Muscle layer of duodenum (tissue), 2 donors: ENCODE data around the gene LENEP.
A peak's percentile ranks its signal among the peaks of the same experiment; 100 is the strongest.

ENCODE experiments used
- H3K27ac ChIP-seq: one replicate; pipeline ENCODE4 v1.7.0; 2013; ENCODE audit warnings: mild to moderate bottlenecking, low read length
- H3K27me3 ChIP-seq: one replicate; pipeline ENCODE4 v1.7.0; 2013; ENCODE audit warnings: low read depth, mild to moderate bottlenecking, control low read depth, low read length
- H3K36me3 ChIP-seq, 2 donors: one replicate each; pipeline ENCODE4 v1.7.0; 2013; ENCODE audit warnings: low read length in 2 of 2, control low read depth in 1 of 2, mild to moderate bottlenecking in 1 of 2; ENCODE audit not compliant: insufficient read depth in 2 of 2, control insufficient read depth in 1 of 2
- H3K4me1 ChIP-seq, 2 donors: one replicate each; pipeline ENCODE4 v1.7.0; 2013; ENCODE audit warnings: low read length in 2 of 2, mild to moderate bottlenecking in 2 of 2, control low read depth in 1 of 2, moderate library complexity in 1 of 2; ENCODE audit not compliant: insufficient read depth in 2 of 2, control insufficient read depth in 1 of 2
- H3K4me3 ChIP-seq, 2 donors: one replicate each; pipeline ENCODE4 v1.7.0; 2013; ENCODE audit warnings: low read length in 2 of 2, low read depth in 1 of 2, mild to moderate bottlenecking in 1 of 2
- H3K9me3 ChIP-seq, 2 donors: one replicate each; pipeline ENCODE4 v1.7.0; 2013; ENCODE audit warnings: low read length in 2 of 2, control low read depth in 1 of 2, mild to moderate bottlenecking in 1 of 2; ENCODE audit not compliant: control insufficient read depth in 1 of 2
- donor health status: healthy.

The LENEP gene

GRCh38 chr1:154954541-154954940 is 38.8 kb upstream of the LENEP start:
- Histone ChIP-seq H3K27me3 (no peaks in the 10 kb centered on the region), H3K9me3 (no peaks in the 10 kb centered on the region), H3K4me1 (peaks cover 25 to 59% of the 10 kb centered on the region in 2 donors), H3K36me3 (peaks cover 12 to 29% of the 10 kb centered on the region in 2 donors), H3K4me3 (peak overlapping the region; percentile 78 to 96), H3K27ac (no peak overlapping the region)

DNA sequence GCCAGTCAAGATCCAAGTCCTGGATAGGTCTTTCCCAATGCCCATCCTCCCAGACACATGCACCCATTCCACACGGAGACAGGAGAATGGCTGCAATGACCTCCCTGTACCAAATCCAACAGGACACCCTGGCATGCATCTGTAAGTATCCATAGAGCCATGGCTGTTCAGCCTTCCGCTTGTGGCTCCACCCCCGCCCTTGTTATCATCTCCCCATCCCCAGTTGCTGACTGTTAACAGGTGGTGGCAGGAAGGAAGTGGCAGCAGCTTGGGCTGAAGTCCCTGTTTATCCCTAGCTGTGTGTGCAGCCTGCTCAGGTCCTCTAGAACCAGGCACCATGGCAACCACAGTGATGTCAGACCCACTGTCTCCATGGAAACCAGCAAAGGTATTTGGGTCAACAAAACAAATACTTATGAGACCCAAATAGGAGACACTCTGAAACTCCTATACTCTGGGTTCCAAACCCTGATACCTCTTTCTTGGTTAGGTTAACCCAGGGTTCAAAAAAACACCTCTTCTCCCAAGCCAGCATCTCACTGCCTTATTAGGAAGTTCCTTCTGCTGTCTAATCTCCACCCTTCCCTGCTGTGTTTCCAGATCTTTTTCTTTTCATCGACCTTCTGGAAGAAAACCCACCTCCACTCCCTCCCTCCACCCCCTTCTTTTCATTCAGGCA is 38.2 kb upstream of the LENEP start:
- H3K4me1 ChIP-seq: peaks cover 25 to 61% of the 10 kb centered on the region in 2 donors
- H3K27ac ChIP-seq: peak overlapping the region; percentile 83
- peak overlapping the region; percentile 78 to 96 for H3K4me3 ChIP-seq
- H3K36me3 ChIP-seq: peaks cover 12 to 30% of the 10 kb centered on the region in 2 donors
- no peaks in the 10 kb centered on the region for H3K9me3 ChIP-seq
- H3K27me3 ChIP-seq: no peaks in the 10 kb centered on the region

DNA sequence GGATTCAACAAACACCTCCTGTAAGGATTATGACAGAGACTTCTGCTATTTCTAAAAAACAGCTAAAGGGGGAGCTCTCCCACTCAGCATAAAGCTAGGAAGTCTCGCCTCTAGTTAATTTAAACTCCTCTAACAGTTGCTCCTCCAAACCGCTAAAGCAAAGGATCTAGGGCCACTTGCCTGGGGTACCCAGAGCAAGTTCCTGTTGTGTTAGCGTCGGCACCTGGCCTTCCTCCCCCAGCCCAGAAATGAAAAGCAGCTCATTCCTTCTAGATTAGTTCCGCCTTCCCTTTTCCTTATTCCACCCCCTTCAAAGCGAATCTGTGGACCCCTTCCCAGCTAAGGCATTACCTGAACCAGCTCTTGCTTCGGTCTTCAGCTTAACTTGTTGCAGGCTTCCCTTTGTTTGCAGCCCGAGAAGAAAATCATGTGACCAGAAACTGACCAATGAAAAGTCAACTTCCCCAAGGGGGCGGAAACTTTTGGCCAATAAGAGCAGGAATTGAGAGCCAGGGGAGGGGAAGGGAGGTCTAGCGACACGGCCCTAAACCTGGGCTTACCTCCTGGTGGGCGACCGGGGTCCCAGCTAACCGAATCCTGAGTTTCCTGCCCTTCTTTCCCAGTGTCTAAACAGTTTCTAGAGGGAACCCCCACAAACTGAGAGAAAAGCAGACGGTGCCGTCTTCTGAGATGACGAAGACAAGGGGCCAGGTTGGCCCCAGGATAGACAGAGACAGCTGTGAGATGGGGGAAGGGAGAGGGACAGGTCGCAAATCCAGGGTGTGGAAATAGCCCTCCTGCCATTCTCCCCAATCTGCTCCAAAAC is 37.5 kb upstream of the LENEP start, which contains the start of gene PBXIP1:
TSS of gene PBXIP1 (minus strand) at position 382 of the 826 bp plus-strand sequence. CDS start 2,378 bp downstream, outside the sequence.
- peaks cover 30 to 69% of the 10 kb centered on the region in 2 donors for H3K4me1 ChIP-seq
- peak within 1 kb of the TSS; percentile 78 to 96 for H3K4me3 ChIP-seq
- no peaks in the 10 kb centered on the region for H3K27me3 ChIP-seq
- H3K36me3 ChIP-seq: peaks cover 7 to 23% of the 10 kb centered on the region in 2 donors
- H3K9me3 ChIP-seq: no peaks in the 10 kb centered on the region
- peak within 1 kb of the TSS; percentile 83 for H3K27ac ChIP-seq

DNA sequence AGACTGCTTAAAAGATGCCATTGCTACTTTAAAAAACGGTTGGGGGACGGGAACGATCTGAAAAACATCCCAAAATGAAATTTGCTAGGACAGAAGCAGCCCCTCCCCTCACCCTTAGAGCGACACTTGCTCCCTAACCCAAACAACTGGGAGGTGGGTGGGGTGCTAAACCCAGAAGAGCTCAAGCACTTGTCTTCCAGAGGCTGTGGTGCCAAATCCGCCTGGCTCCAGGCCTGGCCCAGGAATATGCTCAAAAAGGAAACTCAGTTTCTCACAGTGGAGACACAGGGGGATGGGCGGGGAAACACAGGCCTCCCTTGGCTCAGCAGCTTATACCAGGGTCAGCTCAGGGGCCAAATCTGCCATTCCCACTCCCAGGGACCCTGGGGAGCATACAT is 36.8 kb upstream of the LENEP start:
- Histone ChIP-seq H3K4me1 (peaks cover 30 to 66% of the 10 kb centered on the region in 2 donors), H3K27ac (peak overlapping the region; percentile 83), H3K27me3 (no peaks in the 10 kb centered on the region), H3K36me3 (peaks cover 6 to 18% of the 10 kb centered on the region in 2 donors), H3K4me3 (peak overlapping the region; percentile 78 to 96), H3K9me3 (no peaks in the 10 kb centered on the region)

DNA sequence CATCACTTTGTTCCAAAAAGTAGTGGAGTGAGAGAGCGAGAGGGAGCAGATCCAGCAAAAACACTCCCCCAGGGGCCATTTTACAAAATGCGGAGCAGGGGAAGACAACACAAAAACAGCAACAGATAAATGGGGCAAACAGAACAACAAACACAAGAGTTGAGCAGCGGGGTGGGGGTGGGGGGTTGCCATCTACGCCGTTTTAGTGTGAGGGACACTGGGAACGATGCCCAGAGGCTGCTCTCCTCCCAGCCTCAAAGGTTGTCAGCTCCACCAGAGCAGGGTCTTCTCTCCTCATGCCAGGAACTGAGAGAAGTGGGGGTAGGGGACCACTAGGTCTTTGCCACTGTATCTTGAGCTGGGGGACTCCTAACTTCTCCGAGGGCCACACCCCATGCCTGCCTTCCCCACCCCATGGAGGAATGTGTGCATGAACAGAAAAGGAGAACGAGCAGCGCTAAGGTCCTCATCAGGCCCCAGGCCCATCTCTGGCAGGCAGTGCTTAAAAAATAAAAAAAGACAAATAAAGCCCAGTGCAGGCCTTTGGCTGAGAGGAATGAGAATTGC is 36.2 kb upstream of the LENEP start:
- peak overlapping the region; percentile 83 for H3K27ac ChIP-seq
- H3K4me1 ChIP-seq: peaks cover 30 to 62% of the 10 kb centered on the region in 2 donors

DNA sequence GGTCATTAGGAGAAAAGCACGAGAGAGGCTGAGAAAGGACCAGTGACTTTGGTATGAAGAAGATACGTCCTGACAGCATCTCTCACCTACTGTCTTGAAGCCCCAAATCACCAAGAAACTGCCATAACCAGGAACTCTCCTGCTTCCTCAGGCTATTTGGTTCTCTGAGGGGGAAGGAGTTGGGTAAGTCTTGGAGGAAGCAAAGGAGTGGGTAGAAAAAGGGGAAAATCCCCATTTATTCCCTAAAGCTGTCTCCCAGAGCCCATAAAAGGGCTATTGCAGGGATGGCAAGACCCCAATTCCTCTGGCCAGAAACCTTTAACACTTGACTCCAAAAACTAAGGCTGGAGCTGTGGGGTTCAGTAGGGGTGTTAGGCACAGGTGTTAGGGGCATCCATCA is 35.4 kb upstream of the LENEP start:
- Histone ChIP-seq H3K9me3 (no peaks in the 10 kb centered on the region), H3K27me3 (no peaks in the 10 kb centered on the region), H3K36me3 (peaks cover 6 to 16% of the 10 kb centered on the region in 2 donors), H3K27ac (no peak overlapping the region), H3K4me1 (peaks cover 28 to 62% of the 10 kb centered on the region in 2 donors), H3K4me3 (no peak overlapping the region)

More for the DNA sequence above, 36.2 kb upstream of the LENEP start:
- peak overlapping the region; percentile 78 to 96 for H3K4me3 ChIP-seq
- no peaks in the 10 kb centered on the region for H3K27me3 ChIP-seq
- no peaks in the 10 kb centered on the region for H3K9me3 ChIP-seq
- peaks cover 6 to 15% of the 10 kb centered on the region in 2 donors for H3K36me3 ChIP-seq

DNA sequence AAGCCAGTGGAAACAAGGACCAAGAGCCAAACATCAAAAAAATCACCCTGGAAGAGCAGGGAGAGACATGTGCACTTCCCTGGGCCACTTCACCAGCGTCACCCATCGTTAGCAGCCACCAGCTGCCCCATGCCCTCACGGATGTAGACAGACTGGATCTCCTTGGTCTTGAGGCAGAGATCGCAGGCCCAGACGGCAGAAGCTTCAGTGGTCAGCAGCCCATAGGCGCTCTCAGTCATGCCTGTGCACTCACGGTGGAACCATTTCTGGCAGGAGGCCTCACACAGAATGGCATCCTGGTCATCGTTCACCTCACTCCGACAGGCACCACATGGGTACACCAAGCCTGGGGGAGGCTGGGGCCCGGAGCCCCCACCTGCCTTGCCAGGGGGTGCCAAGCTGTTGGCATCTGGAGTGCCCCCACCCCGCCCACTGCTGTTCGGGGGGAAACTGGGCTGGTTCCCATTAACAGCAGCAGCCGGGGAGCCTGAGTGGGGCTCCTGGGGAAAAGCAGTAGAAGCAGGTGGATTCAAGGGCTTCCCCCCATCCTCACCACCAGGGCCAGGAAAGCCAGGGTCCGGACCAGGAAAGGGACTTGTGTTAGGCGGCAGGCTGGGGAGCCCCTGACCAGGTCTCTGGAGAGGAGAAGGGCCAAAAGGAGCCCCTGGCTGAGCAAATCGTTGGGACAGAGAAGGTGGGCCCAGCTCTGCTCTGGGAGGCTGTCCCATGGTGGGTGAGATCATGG is 34.5 kb upstream of the LENEP start:
- no peak overlapping the region for H3K27ac ChIP-seq
- H3K4me1 ChIP-seq: peaks cover 20 to 55% of the 10 kb centered on the region in 2 donors

DNA sequence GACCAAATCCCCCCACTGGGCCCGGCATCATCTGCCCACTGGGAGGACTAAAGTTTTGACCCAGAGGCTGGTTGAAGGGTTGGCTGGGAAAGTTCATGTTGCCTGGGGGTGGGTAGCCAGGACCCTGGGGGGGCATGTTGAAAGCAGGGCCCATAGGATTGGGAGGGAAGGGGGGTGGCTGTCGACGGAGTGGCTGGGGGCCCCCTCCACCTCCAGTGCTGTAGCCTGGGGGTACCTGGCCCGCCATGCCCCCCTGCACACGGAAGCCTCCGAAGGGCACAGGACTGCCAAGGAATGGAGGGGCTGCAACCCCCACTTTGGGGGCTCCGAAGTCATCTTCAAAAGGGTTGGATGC is 34.0 kb upstream of the LENEP start:
- H3K36me3 ChIP-seq: peaks cover 15 to 29% of the 10 kb centered on the region in 2 donors
- no peaks in the 10 kb centered on the region for H3K9me3 ChIP-seq
- no peak overlapping the region for H3K4me3 ChIP-seq
- no peaks in the 10 kb centered on the region for H3K27me3 ChIP-seq
- peaks cover 19 to 50% of the 10 kb centered on the region in 2 donors for H3K4me1 ChIP-seq
- H3K27ac ChIP-seq: no peak overlapping the region

More for the DNA sequence above, 34.5 kb upstream of the LENEP start:
- no peaks in the 10 kb centered on the region for H3K9me3 ChIP-seq
- no peak overlapping the region for H3K4me3 ChIP-seq
- no peaks in the 10 kb centered on the region for H3K27me3 ChIP-seq
- H3K36me3 ChIP-seq: peaks cover 14 to 24% of the 10 kb centered on the region in 2 donors

DNA sequence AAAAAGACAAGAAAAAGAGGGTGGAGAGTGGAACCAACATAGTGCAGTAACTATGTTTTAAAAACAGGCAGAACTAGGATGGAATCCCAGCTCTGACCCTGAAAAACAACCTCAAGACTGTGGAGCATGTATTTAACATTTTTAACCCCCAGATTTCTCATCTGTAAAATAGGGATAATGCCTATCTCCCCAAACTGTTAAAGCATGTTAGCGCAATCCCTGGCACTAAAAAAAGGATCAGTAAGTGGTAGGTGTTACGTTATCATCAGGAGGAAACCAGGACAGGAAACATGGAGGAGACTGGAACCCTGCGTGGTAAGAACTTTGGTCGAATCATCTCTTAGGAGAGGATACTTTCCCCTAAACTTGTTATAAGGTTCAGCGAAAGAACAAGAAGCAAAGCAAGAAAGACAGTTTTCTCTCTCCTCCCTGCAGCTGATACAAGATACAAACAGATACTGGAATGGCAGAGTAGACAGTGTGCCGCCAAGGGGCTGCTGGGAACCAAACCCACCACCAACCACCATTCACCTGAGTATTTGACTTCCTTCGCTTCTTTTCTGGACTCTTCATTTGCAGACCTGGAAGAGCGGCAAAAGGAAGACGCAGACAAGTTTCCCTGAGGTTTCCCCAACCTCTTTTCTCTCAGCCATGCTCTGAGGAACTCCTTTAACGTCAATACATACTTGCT is 32.8 kb upstream of the LENEP start:
- Histone ChIP-seq H3K27me3 (no peaks in the 10 kb centered on the region), H3K4me3 (peak overlapping the region; percentile 72 to 85), H3K9me3 (no peaks in the 10 kb centered on the region), H3K4me1 (peaks cover 12 to 38% of the 10 kb centered on the region in 2 donors), H3K36me3 (peaks cover 19 to 40% of the 10 kb centered on the region in 2 donors), H3K27ac (peak overlapping the region; percentile 68)
